Osteocyte (in vitro differentiated cells): ENCODE results near the gene VKORC1. TPM values are rescaled to one million over a fixed set of nuclear protein-coding genes. Genes with fewer than 3 reads are reported as not detected.
A peak's percentile ranks its signal among the peaks of the same experiment; 100 is the strongest.

Experiments
- DNase-seq: peaks from one replicate; pipeline ENCODE4 v3.0.0; 2021; ENCODE audit warnings: mixed read lengths; ENCODE audit not compliant: unreplicated experiment; ENCODE audit errors: extremely low spot score
- H3K27ac Mint-ChIP-seq: one replicate; pipeline ENCODE4 v1.8.0; 2021; ENCODE audit warnings: mild to moderate bottlenecking, mixed read lengths; ENCODE audit not compliant: unreplicated experiment
- H3K27me3 Mint-ChIP-seq: one replicate; pipeline ENCODE4 v1.8.0; 2021; ENCODE audit warnings: mixed read lengths; ENCODE audit not compliant: unreplicated experiment
- H3K36me3 Mint-ChIP-seq: one replicate; pipeline ENCODE4 v1.8.0; 2021; ENCODE audit warnings: mixed read lengths; ENCODE audit not compliant: unreplicated experiment
- H3K4me1 Mint-ChIP-seq: one replicate; pipeline ENCODE4 v1.8.0; 2021; ENCODE audit warnings: mixed read lengths; ENCODE audit not compliant: unreplicated experiment
- H3K4me3 Mint-ChIP-seq: one replicate; pipeline ENCODE4 v1.8.0; 2021; ENCODE audit warnings: mild to moderate bottlenecking, moderate library complexity, mixed read lengths; ENCODE audit not compliant: unreplicated experiment
- H3K9me3 Mint-ChIP-seq: one replicate; pipeline ENCODE4 v1.8.0; 2021; ENCODE audit warnings: mixed read lengths; ENCODE audit not compliant: unreplicated experiment
- total RNA-seq: library from RNA; stranded (reverse); gene quantifications from 2 replicates; pipeline ENCODE4 v1.2.1, GENCODE V29; 2021
- TF ChIP-seq, protein P1 (sequence below): fragments of 200-600 bp; sonication (generic); IDR thresholded peaks from 2 replicates; pipeline ENCODE4 v1.5.0; 2021; ENCODE audit warnings: antibody characterized with exemption, mild to moderate bottlenecking, moderate library complexity

VKORC1 gene
- total RNA-seq, 1 donor from 2014 or later, result 141 TPM

- TF ChIP-seq, protein P1, sequence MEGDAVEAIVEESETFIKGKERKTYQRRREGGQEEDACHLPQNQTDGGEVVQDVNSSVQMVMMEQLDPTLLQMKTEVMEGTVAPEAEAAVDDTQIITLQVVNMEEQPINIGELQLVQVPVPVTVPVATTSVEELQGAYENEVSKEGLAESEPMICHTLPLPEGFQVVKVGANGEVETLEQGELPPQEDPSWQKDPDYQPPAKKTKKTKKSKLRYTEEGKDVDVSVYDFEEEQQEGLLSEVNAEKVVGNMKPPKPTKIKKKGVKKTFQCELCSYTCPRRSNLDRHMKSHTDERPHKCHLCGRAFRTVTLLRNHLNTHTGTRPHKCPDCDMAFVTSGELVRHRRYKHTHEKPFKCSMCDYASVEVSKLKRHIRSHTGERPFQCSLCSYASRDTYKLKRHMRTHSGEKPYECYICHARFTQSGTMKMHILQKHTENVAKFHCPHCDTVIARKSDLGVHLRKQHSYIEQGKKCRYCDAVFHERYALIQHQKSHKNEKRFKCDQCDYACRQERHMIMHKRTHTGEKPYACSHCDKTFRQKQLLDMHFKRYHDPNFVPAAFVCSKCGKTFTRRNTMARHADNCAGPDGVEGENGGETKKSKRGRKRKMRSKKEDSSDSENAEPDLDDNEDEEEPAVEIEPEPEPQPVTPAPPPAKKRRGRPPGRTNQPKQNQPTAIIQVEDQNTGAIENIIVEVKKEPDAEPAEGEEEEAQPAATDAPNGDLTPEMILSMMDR, result no peak
- H3K27ac Mint-ChIP-seq, result no peak overlapping the region
- no peaks in the 10 kb centered on the region for H3K9me3 Mint-ChIP-seq
- no peak for DNase-seq
- no peaks in the 10 kb centered on the region for H3K27me3 Mint-ChIP-seq
- no peak overlapping the region for H3K4me3 Mint-ChIP-seq
- peaks cover 21% of the 10 kb centered on the region for H3K36me3 Mint-ChIP-seq
- peaks cover 12% of the 10 kb centered on the region for H3K4me1 Mint-ChIP-seq
Observed at GRCh38 chr16:31077592-31078396, 16.8 kb downstream of the VKORC1 start.

- Mint-ChIP-seq H3K4me1 (peaks cover 20% of the 10 kb centered on the region), H3K4me3 (no peak overlapping the region), H3K36me3 (peaks cover 21% of the 10 kb centered on the region), H3K27me3 (no peaks in the 10 kb centered on the region), H3K27ac (no peak overlapping the region), H3K9me3 (no peaks in the 10 kb centered on the region)
- no peak for DNase-seq
- TF ChIP-seq, protein P1, result no peak
Observed at GRCh38 chr16:31077024-31077423, 17.6 kb downstream of the VKORC1 start.

DNA sequence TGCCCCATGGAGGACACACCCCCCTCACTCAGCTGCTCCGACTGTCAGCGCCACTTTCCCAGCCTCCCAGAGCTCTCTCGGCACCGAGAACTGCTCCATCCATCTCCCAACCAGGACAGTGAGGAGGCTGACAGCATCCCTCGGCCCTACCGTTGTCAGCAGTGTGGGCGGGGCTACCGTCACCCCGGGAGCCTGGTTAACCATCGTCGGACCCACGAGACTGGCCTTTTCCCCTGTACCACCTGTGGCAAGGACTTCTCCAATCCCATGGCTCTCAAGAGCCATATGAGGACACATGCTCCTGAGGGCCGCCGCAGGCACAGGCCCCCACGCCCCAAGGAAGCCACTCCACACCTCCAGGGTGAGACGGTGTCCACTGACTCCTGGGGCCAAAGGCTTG is 18.3 kb downstream of the VKORC1 start:
- Mint-ChIP-seq H3K4me1 (peaks cover 27% of the 10 kb centered on the region), H3K4me3 (peak overlapping the region; percentile 51), H3K36me3 (peaks cover 21% of the 10 kb centered on the region), H3K27me3 (no peaks in the 10 kb centered on the region), H3K27ac (no peak overlapping the region), H3K9me3 (no peaks in the 10 kb centered on the region)
- DNase-seq, result no peak
- TF ChIP-seq, protein P1, result no peak

GRCh38 chr16:31074814-31075183 is 19.8 kb downstream of the VKORC1 start:
- TF ChIP-seq, protein P1, result no peak
- H3K4me1 Mint-ChIP-seq, result peaks cover 26% of the 10 kb centered on the region
- H3K36me3 Mint-ChIP-seq, result peaks cover 18% of the 10 kb centered on the region
- H3K27me3 Mint-ChIP-seq, result no peaks in the 10 kb centered on the region
- DNase-seq, result no peak
- no peaks in the 10 kb centered on the region for H3K9me3 Mint-ChIP-seq
- H3K4me3 Mint-ChIP-seq, result peak overlapping the region; percentile 98
- peak overlapping the region; percentile 96 for H3K27ac Mint-ChIP-seq

DNA sequence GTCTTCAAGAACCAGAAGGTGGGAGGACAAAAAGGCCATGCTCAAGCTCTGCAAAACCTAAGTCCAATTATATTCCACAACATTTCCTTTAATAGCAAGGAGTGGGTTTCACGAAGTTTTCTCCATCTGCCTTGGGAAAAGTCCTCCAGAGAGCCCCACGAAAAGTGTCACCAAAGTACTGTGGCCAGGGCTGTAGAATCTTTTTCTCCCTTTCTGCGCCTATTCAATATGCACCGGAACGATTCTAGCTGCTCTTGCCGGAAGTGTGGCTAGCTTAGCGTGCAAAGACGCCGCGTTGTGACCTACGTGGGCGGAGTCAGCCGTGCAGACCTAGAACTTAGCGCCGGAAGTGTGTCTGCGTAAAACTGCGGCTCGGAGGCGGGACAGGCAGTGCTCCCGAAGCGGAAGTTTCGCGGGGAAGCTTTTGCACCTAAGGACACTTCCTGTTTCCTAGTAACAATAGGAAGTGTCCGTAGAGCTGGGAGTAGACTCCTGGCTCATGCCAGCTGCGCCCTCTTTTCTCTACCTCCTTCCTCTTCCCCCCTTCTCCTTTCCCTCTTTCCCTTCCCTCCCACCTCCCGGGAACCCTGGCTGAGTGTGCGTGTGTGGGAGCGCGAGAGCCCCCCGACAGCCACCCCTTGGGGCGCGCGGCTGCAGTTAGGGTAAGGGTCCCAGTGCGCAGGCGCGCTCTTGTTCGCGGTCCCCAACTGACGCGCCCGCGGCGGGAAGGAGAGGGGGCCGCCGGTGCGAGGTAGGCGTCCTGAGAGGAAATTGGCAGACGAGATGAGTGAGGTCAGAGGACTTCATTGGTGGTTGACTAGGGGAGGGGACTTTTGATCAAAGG is 20.4 kb downstream of the VKORC1 start, which contains the start of the genes ZNF646 and ZNF668:
Gene ZNF646, plus strand, starts transcription at position 453 of the 844 bp plus-strand sequence. CDS start 1,903 bp downstream, outside the sequence.
Gene ZNF668, minus strand, starts transcription at position 271 of the 844 bp plus-strand sequence. CDS start 9,781 bp downstream, outside the sequence.
- TF ChIP-seq, protein P1, result no peak
- Mint-ChIP-seq H3K27me3 (no peaks in the 10 kb centered on the region), H3K4me3 (peak within 1 kb of the TSS; percentile 98), H3K36me3 (peaks cover 14% of the 10 kb centered on the region), H3K27ac (peak within 1 kb of the TSS; percentile 96), H3K4me1 (peaks cover 26% of the 10 kb centered on the region), H3K9me3 (no peaks in the 10 kb centered on the region)
- peak; percentile 99 for DNase-seq
